Ammon's horn (tissue), 1 donor: ENCODE measurements around the gene BMPR1B.

Experiments
- DNase-seq: peaks from one replicate; pipeline ENCODE4 v3.0.0-alpha.2; 2016; ENCODE audit warnings: low spot score

Gene BMPR1B

DNA sequence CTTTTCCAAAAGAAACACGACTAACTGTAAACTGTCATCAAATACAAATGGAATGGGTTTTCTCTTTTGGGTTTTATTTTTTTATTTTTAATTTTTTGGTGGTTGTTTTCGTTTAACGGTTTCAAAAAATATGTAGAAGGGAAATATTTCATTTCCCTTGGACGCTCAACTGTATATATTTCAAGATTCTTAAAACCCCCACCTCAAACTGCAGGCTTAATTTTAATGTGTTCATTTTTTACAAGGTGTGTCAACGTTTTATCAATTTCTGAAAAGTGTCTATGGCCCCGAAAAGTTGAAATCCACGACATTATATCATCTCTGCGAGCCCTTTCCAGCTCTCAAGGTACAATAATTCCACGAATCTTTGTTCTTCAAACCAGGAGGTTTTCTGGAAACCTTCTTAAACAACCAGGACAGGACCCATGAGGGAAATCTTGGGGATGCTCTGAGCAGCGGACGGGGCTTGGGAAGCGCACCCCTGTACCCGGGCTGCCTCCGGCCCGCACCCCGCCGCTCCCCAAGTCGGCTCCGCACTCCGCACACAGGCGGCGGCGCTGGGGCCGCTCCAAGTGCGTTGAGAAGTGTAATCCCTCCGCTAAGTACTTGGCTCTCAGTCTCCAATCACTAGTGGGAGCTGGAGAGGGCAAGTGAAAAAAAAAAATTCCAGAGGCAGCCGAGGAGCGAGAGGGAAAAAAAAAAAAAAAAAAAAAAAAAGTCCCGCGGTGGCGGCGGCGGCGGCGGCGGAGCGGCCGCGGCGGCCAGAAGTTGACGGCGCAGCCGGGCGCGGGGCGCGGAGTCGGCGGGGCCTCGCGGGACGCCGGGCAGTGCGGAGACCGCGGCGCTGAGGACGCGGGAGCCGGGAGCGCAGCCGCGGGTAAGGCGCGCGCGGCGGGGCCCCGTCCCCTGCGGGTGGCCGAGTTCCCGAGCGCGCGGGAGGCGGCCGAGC is at the start of gene BMPR1B:
BMPR1B (plus strand) TSS at position 764 of the 949 bp plus-strand sequence. CDS start 346,470 bp downstream, outside the sequence.
- DNase-seq, result peak; percentile 21

DNA sequence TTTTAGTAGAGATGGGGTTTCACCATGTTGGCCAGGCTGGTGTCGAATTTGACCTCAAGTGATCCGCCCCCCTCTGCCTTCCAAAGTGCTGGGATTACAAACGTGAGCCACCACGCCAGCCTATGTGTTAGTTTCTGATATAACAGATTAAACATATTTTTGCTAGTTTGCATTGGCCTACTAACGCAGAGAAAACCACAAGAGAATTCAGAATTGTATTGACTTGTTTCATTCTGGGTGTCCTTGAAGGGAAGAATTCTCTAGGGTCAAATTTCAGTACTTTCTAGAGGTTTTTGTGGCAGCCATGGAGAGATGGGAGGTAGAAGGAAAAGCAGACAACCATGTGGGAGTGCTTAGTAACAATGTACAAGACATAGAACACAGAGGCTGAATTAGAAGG is 46.1 kb upstream of the BMPR1B start:
- no peak for DNase-seq

DNA sequence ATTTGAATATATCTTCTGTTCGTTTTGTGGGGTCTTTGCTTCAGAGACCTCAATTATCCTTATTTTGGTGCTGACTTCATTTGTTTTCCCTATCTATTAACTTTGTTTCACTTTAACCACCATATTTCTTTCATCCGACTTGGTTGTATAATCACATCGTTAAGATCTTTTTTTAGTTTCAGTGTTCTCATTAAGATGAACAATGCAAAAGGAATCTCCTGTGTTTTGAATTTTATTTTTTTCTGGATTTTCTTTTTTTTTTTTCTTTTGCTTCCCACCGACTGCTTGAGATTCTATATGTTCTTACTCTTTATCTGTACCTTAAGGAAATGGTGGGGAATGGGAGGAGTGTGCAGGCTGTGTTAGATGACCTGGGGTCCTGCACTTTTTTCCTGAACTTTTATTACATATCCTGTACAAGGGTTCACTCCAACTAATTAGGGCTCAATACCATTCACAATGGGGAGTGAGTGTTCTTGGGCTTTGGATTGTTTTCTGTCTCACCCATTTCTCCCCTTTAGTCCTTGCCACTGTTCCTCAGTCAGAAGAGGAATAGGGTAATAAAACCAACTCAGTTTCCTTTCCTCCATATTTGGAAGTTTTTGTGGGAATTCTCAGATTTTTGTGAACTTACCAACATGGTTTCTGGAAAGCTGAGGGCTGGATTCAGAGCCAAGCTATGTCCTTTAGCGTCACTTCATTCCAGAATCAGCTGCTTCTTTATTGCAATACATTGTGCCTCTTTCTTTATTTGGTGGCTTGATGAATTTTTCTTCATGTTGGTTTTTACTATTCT is 43.2 kb upstream of the BMPR1B start:
- no peak for DNase-seq

DNA sequence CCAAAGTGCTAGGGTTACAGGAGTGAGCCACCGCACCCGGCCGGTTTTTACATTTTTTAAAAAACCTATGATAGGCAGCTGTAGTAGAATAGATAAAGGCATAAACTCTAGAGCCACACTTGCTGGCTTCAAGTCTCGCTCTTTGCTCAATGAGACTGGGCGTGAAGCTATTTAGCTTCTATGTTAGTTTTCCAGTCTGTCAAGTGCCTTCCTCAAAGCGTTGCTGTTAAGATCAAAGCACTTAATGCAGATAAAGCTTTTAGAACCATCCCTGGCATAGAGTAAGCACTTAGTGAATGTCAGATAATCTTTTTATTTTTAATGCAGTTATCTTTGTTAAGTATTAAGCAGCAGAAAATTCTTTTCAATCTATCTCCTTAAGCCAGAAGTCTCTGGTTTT is 42.0 kb upstream of the BMPR1B start:
- DNase-seq, result no peak

DNA sequence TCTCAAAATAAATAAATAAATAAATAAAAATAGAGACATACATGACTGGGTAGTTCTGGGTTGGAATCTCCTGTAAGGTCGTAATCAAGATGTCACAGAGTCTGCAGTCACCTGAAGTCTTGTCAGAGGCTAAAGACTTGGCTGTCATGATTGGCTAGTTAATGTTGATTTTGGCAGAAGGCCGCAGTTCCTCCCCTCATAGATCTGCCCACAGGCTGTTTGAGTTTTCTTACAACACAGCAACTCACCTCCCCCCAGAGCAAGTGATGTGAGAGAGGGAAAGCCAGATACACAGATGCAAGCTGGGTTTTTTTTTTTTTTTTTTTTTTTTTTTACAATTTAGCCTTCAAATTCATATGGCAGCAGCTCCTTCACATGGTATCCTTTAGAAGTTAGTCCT is 36.4 kb upstream of the BMPR1B start:
- DNase-seq, result no peak

DNA sequence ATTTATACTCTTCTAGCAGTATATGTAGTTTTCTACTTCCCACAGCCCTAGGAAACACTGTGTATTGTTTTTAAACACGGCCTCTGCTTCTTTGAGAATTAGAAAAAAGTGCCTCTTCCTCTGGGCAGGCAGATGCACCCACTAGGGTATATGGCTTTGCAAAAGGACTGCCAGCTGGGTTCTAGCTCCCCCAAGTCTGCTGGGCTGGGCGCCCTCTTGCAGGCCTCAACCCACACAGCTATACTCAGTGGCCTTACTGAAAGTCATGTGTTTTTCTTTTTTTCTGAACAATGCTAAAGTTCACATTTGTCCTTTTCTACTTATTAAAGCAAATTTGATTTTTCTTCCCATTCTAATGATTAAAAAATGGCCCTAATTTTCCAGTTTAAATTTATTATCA is 35.5 kb upstream of the BMPR1B start:
- DNase-seq, result no peak

DNA sequence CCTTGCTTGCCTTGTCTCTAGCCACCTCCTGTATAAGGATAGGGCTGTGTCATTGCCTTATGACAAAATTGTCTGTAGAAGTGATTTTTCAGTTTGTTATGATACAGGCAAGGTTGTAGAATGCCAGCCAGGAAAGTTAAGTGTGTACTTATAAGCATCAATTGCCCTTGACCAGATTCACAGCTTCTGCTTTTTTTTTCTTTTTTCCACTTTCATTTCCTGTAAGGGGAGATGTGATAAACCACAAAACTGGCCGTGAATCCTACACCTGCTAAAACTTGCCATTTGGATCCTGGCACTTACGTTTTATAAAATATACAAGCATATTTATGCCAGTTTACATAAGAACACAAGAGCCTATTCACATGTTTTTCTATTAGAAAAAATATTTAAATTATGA is 35.0 kb upstream of the BMPR1B start:
- DNase-seq, result no peak

DNA sequence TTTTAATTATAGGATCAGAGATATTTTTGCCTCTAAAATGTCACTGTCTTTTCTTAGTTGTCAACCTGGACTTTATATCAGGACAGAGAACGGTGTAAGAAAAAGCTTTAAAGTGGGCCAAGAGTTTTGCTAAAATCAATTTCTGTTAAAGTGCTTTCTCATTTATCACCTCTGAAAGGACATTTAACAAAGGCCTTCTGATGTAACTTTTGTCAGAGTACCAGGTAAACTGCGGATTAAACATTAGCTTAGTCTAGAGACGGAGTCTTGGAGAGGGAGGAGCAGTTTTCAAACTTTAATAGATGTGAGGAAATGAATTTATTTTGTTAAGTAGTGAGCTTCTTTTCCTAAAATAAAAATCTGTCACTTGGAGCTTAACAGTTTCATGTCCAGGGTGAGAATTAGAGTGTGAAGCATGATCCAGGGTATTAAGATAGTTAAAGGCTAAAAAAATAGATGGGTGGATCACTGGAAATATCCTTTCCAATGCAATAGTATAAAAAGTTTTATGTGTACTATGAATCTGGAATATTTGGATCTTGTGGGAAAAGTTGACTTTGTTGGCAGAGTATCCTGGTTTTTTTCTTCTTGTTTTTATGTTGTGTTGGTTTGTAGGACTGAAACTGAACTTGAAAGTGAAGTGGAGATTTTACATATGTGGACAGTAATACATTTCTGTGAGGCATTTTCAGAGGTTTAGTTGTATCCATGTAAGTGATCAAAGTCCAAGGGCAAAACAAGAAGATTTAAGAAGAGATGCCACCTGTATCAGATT is 33.6 kb upstream of the BMPR1B start:
- no peak for DNase-seq

DNA sequence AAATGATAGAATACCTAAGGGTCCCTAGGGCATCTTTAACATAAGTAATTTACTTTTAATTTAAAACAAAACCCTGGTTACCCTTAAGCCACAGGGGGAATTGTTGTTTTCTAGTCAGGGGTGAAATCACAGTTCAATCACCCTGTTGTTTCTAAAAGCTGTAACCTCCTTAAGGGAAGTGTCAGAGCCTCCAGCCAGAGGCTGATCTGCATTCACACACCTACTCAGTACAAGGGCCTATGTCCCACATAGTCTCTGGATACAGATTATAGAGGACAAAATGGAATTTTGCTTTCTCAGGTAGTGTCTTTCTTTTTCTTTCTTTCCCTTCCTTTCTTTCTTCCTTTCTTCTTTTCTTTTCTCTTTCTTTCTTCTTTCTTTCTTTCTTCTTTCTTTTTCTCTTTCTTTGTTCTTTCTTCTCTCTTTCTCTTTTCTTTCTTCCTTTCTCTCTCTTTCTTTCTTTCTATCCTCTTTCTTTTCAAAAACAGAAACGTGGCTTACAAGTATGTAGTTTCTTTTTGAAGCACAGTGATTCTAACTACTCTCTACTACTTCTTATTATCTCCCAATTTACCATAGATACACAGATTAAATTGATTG is 31.1 kb upstream of the BMPR1B start:
- DNase-seq, result no peak

DNA sequence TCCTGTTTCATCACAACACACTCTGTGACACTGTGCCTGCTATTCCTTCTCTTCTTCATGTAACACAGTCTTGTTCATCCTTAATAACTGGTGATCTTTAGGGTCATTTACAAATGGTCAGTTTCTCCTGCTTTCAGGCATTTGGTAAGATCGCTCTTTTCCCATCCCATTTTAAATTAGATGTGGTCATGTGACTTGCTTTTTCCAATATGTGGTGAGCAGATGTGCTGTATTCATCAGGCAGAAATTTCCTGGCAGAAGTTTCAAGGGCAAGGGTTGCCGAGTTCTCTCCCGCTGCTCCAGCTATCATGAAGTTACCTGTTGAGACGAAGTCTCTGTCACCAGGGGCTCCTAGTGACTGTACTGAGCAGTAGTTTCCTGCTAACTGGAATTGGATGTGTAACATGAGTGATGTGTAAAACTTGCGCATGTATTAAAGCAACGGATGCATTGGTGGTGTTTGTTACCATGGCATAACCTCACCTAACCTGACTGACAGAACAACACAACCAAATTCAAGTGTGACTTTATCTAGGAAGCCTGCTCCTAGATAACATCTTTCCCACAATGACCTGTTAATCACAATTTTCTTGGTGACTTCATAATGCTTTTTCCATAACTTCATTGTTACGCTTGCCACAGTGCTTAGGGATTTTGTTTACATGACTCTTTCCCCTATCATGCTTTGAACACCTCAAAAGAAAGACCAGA is 29.5 kb upstream of the BMPR1B start:
- DNase-seq, result no peak

DNA sequence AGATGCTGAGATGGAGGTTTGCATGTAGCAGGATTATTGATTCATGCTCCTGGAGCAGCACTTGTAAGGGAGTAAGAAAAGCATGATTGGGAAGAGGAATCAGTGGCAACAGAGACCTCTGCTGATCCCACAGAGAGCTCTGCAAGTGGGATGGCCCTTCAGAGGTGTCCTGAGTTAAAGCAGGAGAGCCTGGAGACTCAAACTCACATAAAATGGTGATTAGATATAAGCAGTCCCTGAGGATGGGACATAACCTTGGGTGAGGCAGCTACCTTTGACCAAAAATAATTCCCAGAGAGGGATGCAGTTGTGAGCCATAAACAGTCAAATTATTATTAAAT is 25.4 kb upstream of the BMPR1B start:
- DNase-seq, result no peak

DNA sequence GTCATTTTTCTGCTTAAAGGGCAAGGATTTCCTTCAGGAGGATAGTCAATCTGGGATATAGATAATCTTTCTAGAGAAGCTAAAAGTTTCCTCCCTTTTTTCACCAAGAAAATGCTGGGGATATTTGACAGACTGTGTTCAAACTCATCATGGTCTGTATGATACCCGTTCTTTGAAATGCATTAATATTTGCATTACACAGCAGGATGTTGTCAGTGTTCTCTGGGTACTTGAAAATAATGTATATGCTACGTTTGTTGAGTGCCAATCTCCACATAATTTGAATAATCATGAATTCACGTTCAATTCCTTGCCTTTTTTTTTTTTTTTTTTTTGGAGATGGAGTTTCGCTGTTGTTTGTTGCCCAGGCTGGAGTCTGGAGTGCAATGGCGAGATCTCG is 18.0 kb upstream of the BMPR1B start:
- DNase-seq, result no peak

DNA sequence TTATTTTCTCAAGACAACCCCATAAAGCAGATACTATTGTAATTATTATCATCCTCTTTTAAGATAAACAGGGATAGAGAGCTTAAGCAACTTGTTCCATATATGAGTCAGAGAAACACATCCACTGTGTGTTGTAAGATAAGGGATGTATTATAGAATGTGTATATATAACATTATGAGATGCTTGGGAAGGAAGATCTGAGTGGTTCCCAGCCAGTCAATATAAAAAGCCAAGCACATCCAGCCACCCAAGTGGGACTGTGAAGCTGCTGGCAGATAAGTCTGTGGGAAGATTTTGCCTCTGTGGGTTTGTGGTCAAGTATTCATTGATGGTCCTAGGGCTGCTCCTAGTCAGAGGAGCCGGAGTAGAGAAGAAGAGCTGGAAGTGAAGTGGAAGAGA is 16.5 kb upstream of the BMPR1B start:
- no peak for DNase-seq

DNA sequence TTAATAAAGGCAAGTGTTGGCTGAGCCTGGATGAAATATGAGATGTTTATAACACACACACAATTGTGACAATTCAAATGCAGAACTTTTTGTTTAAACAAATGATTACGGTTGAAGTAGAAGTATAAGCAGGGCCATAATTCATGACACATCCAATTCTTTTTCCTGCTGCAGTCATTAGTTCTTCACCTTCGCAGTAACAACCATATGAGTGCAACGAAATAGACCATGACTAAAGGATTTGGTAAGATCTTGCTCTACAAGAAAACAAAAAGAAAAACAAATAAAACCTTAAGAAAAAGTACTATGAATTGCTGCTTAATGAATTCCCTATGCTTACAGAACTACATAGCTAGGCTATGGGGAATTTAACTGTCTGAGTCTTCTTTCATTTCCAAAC is 13.9 kb upstream of the BMPR1B start:
- no peak for DNase-seq

DNA sequence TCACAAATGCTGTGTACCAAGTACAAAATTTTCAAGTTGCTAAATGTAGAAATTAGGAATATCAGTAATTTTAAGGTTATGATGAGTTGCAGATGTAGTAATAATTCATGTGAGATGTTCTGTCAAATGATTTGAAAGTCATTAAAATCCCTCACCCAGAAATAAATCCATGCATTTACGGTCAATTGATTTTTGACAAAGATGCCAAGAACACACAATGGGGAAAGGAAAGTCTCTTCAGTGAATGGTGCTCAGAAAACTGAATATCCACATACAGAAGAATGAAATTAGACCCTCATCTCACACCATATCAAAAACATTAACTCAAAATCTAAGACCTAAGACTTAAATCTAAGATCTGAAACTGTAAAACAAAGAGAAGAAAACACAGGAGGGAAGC is 12.9 kb upstream of the BMPR1B start:
- DNase-seq, result no peak

DNA sequence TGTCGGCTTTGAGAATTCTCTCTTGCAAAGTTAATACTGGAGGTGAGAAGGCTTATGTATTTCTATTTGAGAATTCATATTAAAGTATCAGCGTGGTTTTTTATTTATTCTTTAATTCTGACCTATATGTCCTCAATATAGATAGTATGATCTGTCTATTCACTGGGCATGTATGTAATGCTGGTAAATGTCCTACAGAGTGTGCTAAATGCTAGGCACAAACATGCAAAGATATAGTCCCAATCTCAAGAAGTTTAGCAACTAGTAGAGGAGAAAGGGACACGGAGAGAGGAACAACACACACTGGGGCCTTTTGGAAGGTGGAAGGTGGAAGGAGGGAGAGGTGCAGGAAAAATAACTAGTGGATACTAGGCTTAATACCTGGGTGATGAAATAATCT is 11.0 kb upstream of the BMPR1B start:
- no peak for DNase-seq

DNA sequence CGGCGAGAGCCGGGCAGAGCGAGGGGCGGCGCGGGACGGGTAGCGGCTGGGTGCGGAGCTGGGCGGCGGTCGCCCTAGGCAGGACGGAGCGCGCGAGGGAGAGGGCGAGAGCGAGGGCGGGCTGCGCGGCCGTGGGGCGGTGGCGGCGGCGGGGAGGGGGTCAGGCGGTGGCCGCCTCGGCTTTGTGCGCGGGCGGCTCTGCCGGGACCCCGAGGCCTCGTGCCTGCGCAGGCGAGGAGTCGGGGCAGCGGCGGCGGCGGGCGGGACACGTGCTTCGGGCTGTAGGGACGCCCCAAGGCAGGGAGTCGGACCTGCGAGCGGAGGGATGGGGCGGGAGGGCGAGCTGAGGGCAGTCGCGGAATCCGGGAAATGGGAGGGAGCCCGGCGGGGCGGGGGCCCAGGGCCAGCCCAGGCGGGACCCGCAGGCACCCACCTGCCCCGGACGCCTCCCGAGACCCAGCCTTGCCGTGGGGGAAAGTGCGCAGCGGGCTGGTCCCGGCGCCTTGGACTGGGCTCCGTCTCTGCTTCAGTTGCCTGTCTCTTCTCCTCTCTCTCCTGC is 465 bp downstream of the BMPR1B start:
- peak; percentile 21 for DNase-seq

DNA sequence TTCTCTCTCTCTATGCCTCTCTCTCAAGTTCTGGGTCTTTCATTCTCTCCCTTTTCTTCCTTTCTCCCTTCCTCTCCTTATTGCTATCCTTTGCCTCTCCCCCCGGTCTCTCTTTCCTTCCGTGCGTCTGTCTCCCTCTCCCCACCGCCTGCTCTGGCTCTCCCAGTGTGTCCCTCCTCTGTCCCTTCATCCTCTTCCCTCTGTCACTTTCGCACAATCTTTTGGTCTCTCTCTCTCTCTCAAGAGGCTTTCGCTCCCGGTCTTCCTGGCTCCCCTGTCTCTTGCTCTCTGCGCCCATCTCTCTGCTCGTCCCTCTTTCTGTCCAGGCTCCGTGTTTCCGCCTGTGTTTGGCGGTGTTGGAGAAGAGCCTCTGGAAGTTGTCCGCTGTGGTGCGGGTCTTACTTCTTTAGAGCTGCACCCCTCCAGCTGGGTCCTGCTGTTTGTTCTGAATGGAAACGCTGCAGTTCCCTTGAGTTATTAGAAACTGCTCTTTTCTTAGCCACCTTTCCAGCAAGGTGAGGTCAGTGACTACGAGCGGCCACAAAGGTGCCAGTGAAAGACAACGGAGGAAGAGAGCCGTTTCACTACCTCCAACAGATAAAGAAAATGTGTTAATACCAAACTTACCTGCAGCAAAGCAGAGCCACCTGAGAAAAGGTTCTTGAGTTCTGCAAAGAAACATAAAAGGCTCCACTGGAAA is 1.1 kb downstream of the BMPR1B start:
- DNase-seq, result peak; percentile 8

DNA sequence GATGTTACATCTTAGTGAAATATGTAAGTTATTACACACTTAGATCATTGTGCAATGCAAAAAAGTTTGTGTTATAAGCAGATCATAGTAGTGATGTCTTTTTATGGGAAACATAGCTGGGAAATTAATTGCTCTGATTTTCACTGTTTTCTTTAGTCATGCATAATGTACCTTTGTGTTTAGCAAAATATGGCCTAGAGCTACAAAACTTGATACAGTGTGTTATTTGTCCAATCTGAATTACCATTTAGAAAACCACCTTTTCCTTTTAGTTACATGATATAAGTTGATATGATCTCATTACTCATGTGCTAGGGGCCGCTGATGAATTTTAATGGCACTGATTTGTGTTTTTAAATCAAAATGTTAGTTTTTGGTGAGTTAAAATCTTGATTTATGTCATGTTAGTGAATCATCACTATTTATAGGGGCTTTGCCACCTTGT is 2.0 kb downstream of the BMPR1B start:
- no peak for DNase-seq

DNA sequence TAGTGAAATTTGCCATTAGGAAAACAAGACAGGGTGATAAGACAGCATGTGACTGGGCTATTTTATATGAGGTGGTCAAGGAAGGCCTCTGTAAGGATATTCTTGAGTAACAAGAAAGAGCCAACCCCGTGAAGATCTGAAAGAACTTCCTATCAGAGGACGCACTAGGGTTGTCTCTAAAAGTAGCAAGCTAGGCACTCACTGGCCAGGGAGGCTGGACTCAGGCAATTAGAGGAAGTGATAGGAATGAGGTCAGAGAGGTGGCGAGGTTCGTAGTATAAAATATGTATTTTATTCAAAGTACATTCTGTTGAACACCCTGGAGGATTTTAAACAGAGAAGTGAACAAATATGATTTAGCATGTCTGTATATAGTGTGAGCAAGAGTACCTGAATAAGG is 4.6 kb downstream of the BMPR1B start:
- no peak for DNase-seq
